ENCODE results near the gene OAS1. TPM values are rescaled to one million over a fixed set of nuclear protein-coding genes. Genes with fewer than 3 reads are reported as not detected.
A peak's percentile ranks its signal among the peaks of the same experiment; 100 is the strongest.

The OAS1 gene
- total RNA-seq, 2 experiments from 2014 or later: 2.6 to 3.4 TPM

DNA sequence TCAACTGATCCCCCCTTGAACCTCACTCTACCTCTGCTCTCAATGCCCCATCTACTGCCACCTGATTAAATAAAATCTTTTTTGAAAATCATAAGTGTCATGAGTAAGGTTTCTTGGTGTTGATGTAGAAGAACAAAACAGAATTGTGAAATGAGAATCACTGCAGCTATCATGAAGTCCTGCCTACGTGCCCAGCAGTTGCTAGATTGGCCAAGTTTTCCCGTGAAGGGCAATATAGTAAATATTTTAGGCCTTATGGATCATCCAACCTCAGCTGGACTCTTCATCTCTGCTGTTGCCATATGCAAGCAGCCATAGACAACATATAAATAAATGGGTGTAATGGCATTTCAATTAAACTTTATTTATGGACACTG is 26.4 kb downstream of the OAS1 start:
- ChIA-PET CTCF (interaction anchor here (1.1 kb wide), 1 partner anchor 33 kb away, joined by 3 read pairs; no protein-coding TSS in a partner anchor), POLR2A (interaction anchor here (1.9 kb wide), 1 partner anchor 26 kb away, joined by 5 read pairs; the partner anchor contains the start of gene OAS1)
- Mint-ChIP-seq H3K9me3 (peaks cover 8% of the 10 kb centered on the region), H3K4me1 (ENCODE audit: low read depth) (peaks cover 11% of the 10 kb centered on the region), H3K36me3 (ENCODE audit: low read depth) (peaks cover 16% of the 10 kb centered on the region), H3K4me3 (no peak overlapping the region), H3K27me3 (no peaks in the 10 kb centered on the region), H3K27ac (no peak overlapping the region)
- Histone ChIP-seq H3K4me3 (ENCODE audit: low read length) (no peak overlapping the region), H3K27ac (ENCODE audit: low read depth in 1 of 2, low read length in 2 of 2) (no peak overlapping the region), H3K36me3 (ENCODE audit: insufficient read depth, low read length) (no peaks in the 10 kb centered on the region), H3K9me3 (ENCODE audit: control insufficient read depth in 1 of 2, insufficient read depth in 1 of 2, low read length in 2 of 2) (no peaks in the 10 kb centered on the region), H3K4me1 (ENCODE audit: insufficient read depth, low read length) (peaks cover 7% of the 10 kb centered on the region), H3K27me3 (ENCODE audit: control insufficient read depth in 1 of 2, insufficient read depth in 2 of 2, low read length in 2 of 2) (no peaks in the 10 kb centered on the region)
- ATAC-seq (ENCODE audit: poor library complexity) (no peak), DNase-seq (no peak)
- TF ChIP-seq CTCF (IDR thresholded peaks at IDR 0.05): no peak
- intact Hi-C loops (cut with DNase I, micrococcal nuclease): no loop called here

- H3K27me3 Mint-ChIP-seq: no peaks in the 10 kb centered on the region
- no peak for TF ChIP-seq CTCF (IDR thresholded peaks at IDR 0.05)
- CTCF ChIA-PET: no interaction called here
- Histone ChIP-seq H3K36me3 (ENCODE audit: insufficient read depth, low read length) (peaks cover under 1% of the 10 kb centered on the region), H3K27me3 (ENCODE audit: control insufficient read depth in 1 of 2, insufficient read depth in 2 of 2, low read length in 2 of 2) (no peaks in the 10 kb centered on the region), H3K4me1 (ENCODE audit: insufficient read depth, low read length) (peaks cover 28% of the 10 kb centered on the region), H3K9me3 (ENCODE audit: control insufficient read depth in 1 of 2, insufficient read depth in 1 of 2, low read length in 2 of 2) (no peaks in the 10 kb centered on the region), H3K27ac (ENCODE audit: low read depth in 1 of 2, low read length in 2 of 2) (no peak overlapping the region), H3K4me3 (ENCODE audit: low read length) (no peak overlapping the region)
- H3K4me1 Mint-ChIP-seq (ENCODE audit: low read depth): peaks cover 31% of the 10 kb centered on the region
- H3K4me3 Mint-ChIP-seq: peak overlapping the region; percentile 39
- peaks cover 12% of the 10 kb centered on the region for H3K36me3 Mint-ChIP-seq (ENCODE audit: low read depth)
- intact Hi-C loops (cut with DNase I, micrococcal nuclease): loop anchor here in 1 of 2 experiments (5.0 kb wide), 2 partner anchors 34 to 41 kb away; partner anchors contain the start of gene OAS2
- H3K9me3 Mint-ChIP-seq: peaks cover 8% of the 10 kb centered on the region
- ATAC-seq (ENCODE audit: poor library complexity) (no peak), DNase-seq (peak in 2 of 14 experiments; percentile 28 to 41)
- POLR2A ChIA-PET: no interaction called here
- H3K27ac Mint-ChIP-seq: peak overlapping the region; percentile 84
Observed at GRCh38 chr12:112936264-112936663, 29.5 kb downstream of the OAS1 start.

- Histone ChIP-seq H3K4me1 (ENCODE audit: insufficient read depth, low read length) (peaks cover 28% of the 10 kb centered on the region), H3K27ac (ENCODE audit: low read depth in 1 of 2, low read length in 2 of 2) (peak overlapping the region; percentile 1 to 85), H3K4me3 (ENCODE audit: low read length) (no peak overlapping the region), H3K27me3 (ENCODE audit: control insufficient read depth in 1 of 2, insufficient read depth in 2 of 2, low read length in 2 of 2) (no peaks in the 10 kb centered on the region), H3K36me3 (ENCODE audit: insufficient read depth, low read length) (peaks cover 7% of the 10 kb centered on the region), H3K9me3 (ENCODE audit: control insufficient read depth in 1 of 2, insufficient read depth in 1 of 2, low read length in 2 of 2) (no peaks in the 10 kb centered on the region)
- Mint-ChIP-seq H3K27ac (peak overlapping the region; percentile 84), H3K27me3 (no peaks in the 10 kb centered on the region), H3K36me3 (ENCODE audit: low read depth) (peaks cover 13% of the 10 kb centered on the region), H3K9me3 (peaks cover 8% of the 10 kb centered on the region), H3K4me3 (peak overlapping the region; percentile 93), H3K4me1 (ENCODE audit: low read depth) (peaks cover 31% of the 10 kb centered on the region)
- intact Hi-C loops (cut with DNase I, micrococcal nuclease): loop anchor here in 1 of 2 experiments (5.0 kb wide), 2 partner anchors 35 to 40 kb away; partner anchors contain the start of gene OAS2
- CTCF ChIA-PET: no interaction called here
- no peak for TF ChIP-seq CTCF (IDR thresholded peaks at IDR 0.05)
- ATAC-seq (ENCODE audit: poor library complexity) (no peak), DNase-seq (peak in 2 of 14 experiments; percentile 19)
- POLR2A ChIA-PET: interaction anchor here (1.0 to 2.1 kb wide), 3 partner anchors 12 to 42 kb away, joined by 3 to 50 read pairs (median 18); partner anchors contain the start of genes OAS1 and OAS2
Observed at GRCh38 chr12:112936927-112937326, 30.2 kb downstream of the OAS1 start.

All from CD4-positive, alpha-beta T cell (primary cell).